HUES48 (cell line): Measurements from ENCODE around the gene MGAT4A.
"Not testable (repeated sequence)": the region's sequence is repeated elsewhere in the genome, so short reads cannot be mapped to it uniquely, and the experiment has no call there.

Experiments
- H3K27ac ChIP-seq: one replicate; pipeline ENCODE4 v1.7.0; 2013; ENCODE audit warnings: low read depth, low read length, inconsistent platforms
- H3K27me3 ChIP-seq: 2 replicates; pipeline ENCODE4 v1.6.1; 2013; ENCODE audit warnings: mild to moderate bottlenecking, low read length; ENCODE audit not compliant: control insufficient read depth, insufficient read depth
- H3K36me3 ChIP-seq: 2 replicates; pipeline ENCODE4 v1.6.1; 2013; ENCODE audit warnings: low read length; ENCODE audit not compliant: control insufficient read depth, insufficient read depth
- H3K4me1 ChIP-seq: 2 replicates; pipeline ENCODE4 v1.6.1; 2013; ENCODE audit warnings: mild to moderate bottlenecking, low read length; ENCODE audit not compliant: control insufficient read depth, insufficient read depth
- H3K4me3 ChIP-seq: 2 replicates; pipeline ENCODE4 v1.5.1; 2013; ENCODE audit warnings: mild to moderate bottlenecking, low read depth, low read length
- H3K9ac ChIP-seq: 2 replicates; pipeline ENCODE4 v1.6.1; 2013; ENCODE audit warnings: mild to moderate bottlenecking, low read depth, low read length, moderate library complexity
- H3K9me3 ChIP-seq: 2 replicates; pipeline ENCODE4 v1.6.1; 2013; ENCODE audit warnings: low read length; ENCODE audit not compliant: control insufficient read depth, insufficient read depth

Gene MGAT4A

DNA sequence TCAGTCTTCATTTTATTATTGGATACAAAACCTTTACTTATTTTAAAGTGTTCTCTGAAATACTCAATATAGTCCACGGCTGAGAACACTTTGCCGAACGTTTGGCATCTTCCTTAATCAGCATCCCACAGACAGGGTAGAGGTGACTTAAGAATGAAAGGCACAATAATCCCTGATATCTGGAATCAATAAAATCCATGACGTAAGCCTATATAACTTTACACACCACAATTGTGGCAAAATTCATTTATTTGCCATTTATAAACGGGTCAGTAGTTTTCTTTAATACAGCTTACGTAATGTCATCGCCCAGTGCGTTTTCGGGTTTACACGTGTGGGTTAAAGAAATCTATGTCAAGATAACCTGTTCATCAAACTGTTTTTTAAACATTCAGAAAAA, 1.3 kb downstream of the MGAT4A start:
- no peak overlapping the region for H3K9ac ChIP-seq
- no peaks in the 10 kb centered on the region for H3K36me3 ChIP-seq
- peak overlapping the region; percentile 70 for H3K4me3 ChIP-seq
- H3K27ac ChIP-seq: no peak overlapping the region
- no peaks in the 10 kb centered on the region for H3K9me3 ChIP-seq
- H3K27me3 ChIP-seq: peaks cover 44% of the 10 kb centered on the region
- peaks cover 26% of the 10 kb centered on the region for H3K4me1 ChIP-seq

DNA sequence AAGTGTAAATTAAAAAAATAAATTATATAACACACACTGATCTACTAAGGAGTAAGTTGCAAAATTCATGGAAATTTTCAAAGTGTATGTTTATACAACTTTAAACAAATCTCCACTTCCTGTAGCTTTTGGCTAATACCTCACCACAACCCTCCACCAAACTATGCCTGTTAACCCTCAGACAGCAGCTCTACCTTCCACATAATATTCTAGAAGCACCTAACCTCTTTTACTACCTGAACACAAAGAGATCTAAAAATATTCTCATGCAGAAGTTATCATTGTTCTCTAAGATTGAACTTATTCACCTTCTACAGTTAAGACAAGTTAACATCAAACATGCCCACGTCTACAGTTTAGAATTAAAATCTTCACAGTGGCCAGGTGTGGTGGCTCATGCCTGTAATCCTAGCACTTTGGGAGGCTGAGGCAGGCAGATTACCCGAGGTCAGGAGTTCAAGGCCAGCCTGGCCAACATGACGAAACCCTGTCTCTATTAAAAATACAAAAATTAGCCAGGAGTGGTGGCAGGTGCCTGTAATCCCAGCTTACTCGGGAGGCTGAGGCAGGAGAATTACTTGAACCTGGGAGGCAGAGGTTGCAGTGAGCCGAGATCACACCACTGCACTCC, 2.7 kb downstream of the MGAT4A start:
- peaks cover 40% of the 10 kb centered on the region for H3K27me3 ChIP-seq
- peaks cover 26% of the 10 kb centered on the region for H3K4me1 ChIP-seq

DNA sequence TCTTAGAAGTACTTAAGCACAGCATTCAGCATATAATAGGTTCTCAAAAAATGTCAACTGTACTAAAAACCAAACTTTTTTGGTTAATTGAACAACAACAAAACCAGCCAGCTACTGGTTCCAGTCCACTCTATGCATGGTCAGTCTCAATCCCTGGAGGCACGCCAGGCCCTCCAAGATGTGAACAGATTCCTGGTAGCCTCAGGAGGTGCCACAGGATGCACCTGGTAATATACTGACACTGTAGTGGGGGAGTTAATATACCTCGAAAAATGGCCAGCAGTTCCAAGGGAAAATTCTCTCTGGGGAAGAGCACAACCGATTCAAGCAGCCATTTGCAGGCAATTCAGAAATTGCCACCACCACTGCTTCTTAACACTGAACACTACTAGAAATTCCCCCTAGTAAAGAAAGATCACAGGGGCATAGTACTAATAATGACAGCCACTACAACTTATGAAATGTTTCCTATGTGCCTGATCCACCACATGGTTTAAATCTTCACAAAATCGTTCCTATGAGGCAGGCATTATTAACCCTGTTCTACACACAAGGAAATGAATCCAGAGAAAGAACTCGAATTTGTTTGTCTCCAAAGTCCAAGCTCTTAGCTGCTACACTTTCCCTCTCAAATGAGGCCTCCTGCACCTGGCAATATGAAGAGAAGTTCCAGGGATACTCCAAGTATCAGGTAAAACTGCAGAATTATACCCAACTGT, 3.4 kb downstream of the MGAT4A start:
- H3K4me3 ChIP-seq: no peak overlapping the region
- H3K27ac ChIP-seq: no peak overlapping the region
- H3K9ac ChIP-seq: no peak overlapping the region

More for the DNA sequence above, 2.7 kb downstream of the MGAT4A start:
- not testable (repeated sequence) for H3K9me3 ChIP-seq, H3K4me3 ChIP-seq, H3K9ac ChIP-seq, H3K27ac ChIP-seq, H3K36me3 ChIP-seq

GRCh38 chr2:98726735-98727368, 4.1 kb downstream of the MGAT4A start:
- Histone ChIP-seq H3K4me1 (peaks cover 23% of the 10 kb centered on the region), H3K27me3 (peaks cover 26% of the 10 kb centered on the region), H3K4me3 (no peak overlapping the region), H3K27ac (no peak overlapping the region), H3K9ac (no peak overlapping the region), H3K36me3 (no peaks in the 10 kb centered on the region), H3K9me3 (no peaks in the 10 kb centered on the region)

More for the DNA sequence above, 3.4 kb downstream of the MGAT4A start:
- Histone ChIP-seq H3K4me1 (peaks cover 26% of the 10 kb centered on the region), H3K36me3 (no peaks in the 10 kb centered on the region), H3K27me3 (peaks cover 33% of the 10 kb centered on the region), H3K9me3 (no peaks in the 10 kb centered on the region)

DNA sequence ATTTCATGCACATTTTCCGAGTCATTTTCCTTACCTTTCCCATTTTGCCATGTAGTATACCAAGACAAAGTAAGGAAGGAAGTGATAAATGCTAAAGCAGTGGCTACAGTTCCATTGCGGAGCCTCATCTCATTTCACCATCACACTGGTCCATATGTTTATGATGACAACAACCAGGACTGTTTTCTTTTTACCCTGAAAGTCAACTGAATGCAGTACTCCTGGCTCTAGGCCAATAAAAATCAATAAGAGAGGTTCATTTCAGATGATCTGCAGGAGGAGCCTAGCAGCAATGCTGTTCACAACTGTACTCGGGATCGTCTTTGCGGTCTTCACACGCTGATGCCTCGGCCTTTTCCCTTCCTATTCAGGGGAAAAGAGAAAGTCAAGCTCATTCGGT, 4.7 kb downstream of the MGAT4A start:
- H3K36me3 ChIP-seq: no peaks in the 10 kb centered on the region
- H3K27ac ChIP-seq: no peak overlapping the region
- no peak overlapping the region for H3K4me3 ChIP-seq
- H3K4me1 ChIP-seq: peaks cover 19% of the 10 kb centered on the region
- H3K9ac ChIP-seq: no peak overlapping the region
- H3K27me3 ChIP-seq: peaks cover 22% of the 10 kb centered on the region
- H3K9me3 ChIP-seq: no peaks in the 10 kb centered on the region

- no peak overlapping the region for H3K27ac ChIP-seq
- H3K27me3 ChIP-seq: no peaks in the 10 kb centered on the region
- 0 out of 2 replicates have a peak, but pooled peaks cover 4% of the 10 kb centered on the region for H3K4me1 ChIP-seq
- H3K36me3 ChIP-seq: no peaks in the 10 kb centered on the region
- no peak overlapping the region for H3K9ac ChIP-seq
- no peak overlapping the region for H3K4me3 ChIP-seq
- no peaks in the 10 kb centered on the region for H3K9me3 ChIP-seq
Observed at GRCh38 chr2:98720286-98720685, 10.6 kb downstream of the MGAT4A start.

- Histone ChIP-seq H3K27me3 (no peaks in the 10 kb centered on the region), H3K27ac (no peak overlapping the region), H3K9ac (no peak overlapping the region), H3K4me1 (no peaks in the 10 kb centered on the region), H3K9me3 (no peaks in the 10 kb centered on the region), H3K36me3 (no peaks in the 10 kb centered on the region), H3K4me3 (no peak overlapping the region)
Observed at GRCh38 chr2:98717621-98718020, 13.3 kb downstream of the MGAT4A start.

DNA sequence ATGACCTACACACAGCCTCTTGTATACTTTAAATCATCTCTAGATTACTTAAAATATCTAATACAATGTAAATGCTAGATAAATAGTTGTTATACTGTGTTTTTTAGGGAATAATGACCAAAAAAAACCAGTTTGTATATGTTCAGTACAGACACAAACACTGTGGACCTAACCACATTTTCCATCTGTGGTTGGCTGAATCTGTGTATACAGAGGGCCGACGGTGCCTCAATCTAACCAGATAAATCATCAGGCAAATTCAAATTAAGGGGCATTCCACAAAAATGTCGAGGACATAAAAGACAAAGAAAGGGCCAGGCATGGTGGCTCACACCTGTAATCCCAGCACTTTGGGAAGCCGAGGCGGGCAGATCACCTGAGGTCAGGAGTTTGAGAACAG, 14.1 kb downstream of the MGAT4A start:
- Histone ChIP-seq H3K4me3 (no peak overlapping the region), H3K9ac (no peak overlapping the region), H3K4me1 (no peaks in the 10 kb centered on the region), H3K9me3 (no peaks in the 10 kb centered on the region), H3K27ac (no peak overlapping the region), H3K27me3 (no peaks in the 10 kb centered on the region), H3K36me3 (no peaks in the 10 kb centered on the region)

- no peaks in the 10 kb centered on the region for H3K27me3 ChIP-seq
- no peaks in the 10 kb centered on the region for H3K4me1 ChIP-seq
- no peaks in the 10 kb centered on the region for H3K9me3 ChIP-seq
- H3K4me3 ChIP-seq: no peak overlapping the region
- H3K9ac ChIP-seq: no peak overlapping the region
- no peaks in the 10 kb centered on the region for H3K36me3 ChIP-seq
- no peak overlapping the region for H3K27ac ChIP-seq
Observed at GRCh38 chr2:98715812-98716451, 15.0 kb downstream of the MGAT4A start.

- H3K4me3 ChIP-seq: no peak overlapping the region
- H3K4me1 ChIP-seq: no peaks in the 10 kb centered on the region
- H3K27me3 ChIP-seq: no peaks in the 10 kb centered on the region
- H3K27ac ChIP-seq: no peak overlapping the region
- H3K9me3 ChIP-seq: no peaks in the 10 kb centered on the region
- H3K36me3 ChIP-seq: no peaks in the 10 kb centered on the region
- H3K9ac ChIP-seq: no peak overlapping the region
Observed at GRCh38 chr2:98713332-98714015, 17.5 kb downstream of the MGAT4A start.
